Lower lobe of right lung (tissue), 2 donors: ENCODE data around the gene MAD1L1. TPM values are rescaled to one million over a fixed set of nuclear protein-coding genes. Genes with fewer than 3 reads are reported as not detected.

ENCODE experiments used
- ATAC-seq, 2 donors: fragments of 200-7000 bp; cut with Tn5 transposase; one replicate each; pipeline ENCODE4 v1.9.1; 2020 to 2022; ENCODE audit warnings: mild to moderate bottlenecking in 2 of 2, moderate library complexity in 2 of 2
- DNase-seq: peaks from one replicate; pipeline ENCODE4 v3.0.0-alpha.2; 2020
- H3K27ac ChIP-seq: fragments of 200-600 bp; one replicate; pipeline ENCODE4 v1.8.0; 2022
- H3K27me3 ChIP-seq: fragments of 200-600 bp; one replicate; pipeline ENCODE4 v1.8.0; 2022; ENCODE audit warnings: low read depth
- H3K36me3 ChIP-seq: fragments of 200-600 bp; one replicate; pipeline ENCODE4 v1.8.0; 2022; ENCODE audit warnings: mild to moderate bottlenecking
- H3K4me1 ChIP-seq: fragments of 200-600 bp; one replicate; pipeline ENCODE4 v1.8.0; 2022
- H3K4me3 ChIP-seq: fragments of 200-600 bp; one replicate; pipeline ENCODE4 v1.8.0; 2022; ENCODE audit warnings: mild to moderate bottlenecking
- H3K9me3 ChIP-seq: fragments of 200-600 bp; one replicate; pipeline ENCODE4 v1.8.0; 2022
- intact Hi-C: fragments of 100-400 bp; cut with DNase I; formaldehyde crosslinking; loops from one replicate; pipeline ENCODE4 v1.11.0; 2022
- total RNA-seq: library from RNA; stranded (reverse); fragmentation: NEBNext Ultra II Directional; extraction: Animal tissue kit (Norgen Biotek cat#: 25700); gene quantifications from one replicate; pipeline ENCODE4 v1.2.1, GENCODE V29; 2021
- TF ChIP-seq, protein P1 (sequence below): fragments of 200-600 bp; IDR thresholded peaks from one replicate; pipeline ENCODE4 v1.8.0; 2022; ENCODE audit warnings: antibody characterized with exemption, mild to moderate bottlenecking
- donor health status: DM: no; HTN: yes; CAD: no; lungs with severe emphysema.

Gene MAD1L1
- total RNA-seq, 1 donor from 2014 or later, result 44.5 TPM

DNA sequence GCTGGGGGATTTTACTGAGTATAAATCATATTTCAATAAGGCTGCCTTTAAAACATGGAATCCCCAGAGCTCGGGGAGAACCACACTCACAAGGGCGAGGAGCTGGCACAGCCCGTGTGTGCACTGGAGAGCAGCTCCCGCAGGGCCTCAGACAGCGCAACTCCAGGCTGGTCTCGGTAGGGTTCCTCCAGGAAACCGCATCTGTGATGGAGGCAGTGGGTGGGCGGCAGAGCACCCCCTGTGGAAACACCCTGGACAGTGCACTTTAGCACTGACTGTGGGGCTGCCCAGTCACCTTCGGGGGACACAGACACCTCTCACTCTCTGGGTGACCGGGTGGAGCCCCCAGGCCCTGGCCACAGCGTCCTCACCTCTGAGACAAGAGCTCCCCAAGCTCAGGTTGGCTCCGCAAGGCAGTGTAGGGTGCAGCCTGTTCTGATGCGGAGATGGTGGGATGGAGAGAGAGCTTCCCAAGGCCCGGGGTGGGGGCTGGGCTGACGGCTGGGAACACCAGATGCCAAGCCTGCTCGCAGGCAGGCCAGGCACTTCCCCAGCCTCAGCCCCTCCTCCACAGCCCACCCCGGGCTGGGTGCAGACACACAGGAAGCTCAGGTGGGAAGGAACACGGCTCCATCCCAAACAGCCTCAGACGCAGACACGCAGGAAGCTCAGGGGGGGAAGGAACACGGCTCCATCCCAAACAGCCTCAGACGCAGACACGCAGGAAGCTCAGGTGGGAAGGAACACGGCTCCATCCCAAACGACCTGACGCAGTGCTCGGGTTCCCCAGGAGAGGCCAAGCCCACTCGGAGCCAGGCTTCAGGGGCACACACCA is 224.4 kb downstream of the MAD1L1 start:
- peak in 1 of 2 donors; percentile 4 for ATAC-seq
- no peaks in the 10 kb centered on the region for H3K4me1 ChIP-seq
- peak; percentile 36 for DNase-seq

DNA sequence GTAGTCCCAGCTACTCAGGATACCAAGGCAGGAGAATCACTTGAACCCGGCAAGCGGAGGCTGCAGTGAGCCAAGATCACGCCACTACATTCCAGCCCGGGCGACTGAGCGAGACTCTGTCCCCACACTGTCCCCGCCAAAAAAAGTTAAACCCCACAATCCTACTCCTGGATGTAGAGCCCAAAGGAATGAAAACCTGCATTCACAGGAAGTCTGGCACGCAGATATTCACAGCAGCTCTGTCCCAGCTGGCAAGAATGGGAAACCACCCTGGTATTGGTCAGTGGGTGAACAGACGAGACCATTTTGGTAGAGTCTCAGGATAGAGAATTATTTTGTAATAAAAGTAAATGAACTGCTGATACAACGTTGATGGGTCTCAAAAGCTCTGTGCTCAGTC is 225.2 kb downstream of the MAD1L1 start:
- H3K9me3 ChIP-seq, result no peaks in the 10 kb centered on the region
- no peak overlapping the region for H3K27ac ChIP-seq
- no peaks in the 10 kb centered on the region for H3K27me3 ChIP-seq
- H3K4me3 ChIP-seq, result no peak overlapping the region
- no peaks in the 10 kb centered on the region for H3K4me1 ChIP-seq
- ATAC-seq, result no peak
- no peak for DNase-seq
- no peaks in the 10 kb centered on the region for H3K36me3 ChIP-seq
- TF ChIP-seq, protein P1, sequence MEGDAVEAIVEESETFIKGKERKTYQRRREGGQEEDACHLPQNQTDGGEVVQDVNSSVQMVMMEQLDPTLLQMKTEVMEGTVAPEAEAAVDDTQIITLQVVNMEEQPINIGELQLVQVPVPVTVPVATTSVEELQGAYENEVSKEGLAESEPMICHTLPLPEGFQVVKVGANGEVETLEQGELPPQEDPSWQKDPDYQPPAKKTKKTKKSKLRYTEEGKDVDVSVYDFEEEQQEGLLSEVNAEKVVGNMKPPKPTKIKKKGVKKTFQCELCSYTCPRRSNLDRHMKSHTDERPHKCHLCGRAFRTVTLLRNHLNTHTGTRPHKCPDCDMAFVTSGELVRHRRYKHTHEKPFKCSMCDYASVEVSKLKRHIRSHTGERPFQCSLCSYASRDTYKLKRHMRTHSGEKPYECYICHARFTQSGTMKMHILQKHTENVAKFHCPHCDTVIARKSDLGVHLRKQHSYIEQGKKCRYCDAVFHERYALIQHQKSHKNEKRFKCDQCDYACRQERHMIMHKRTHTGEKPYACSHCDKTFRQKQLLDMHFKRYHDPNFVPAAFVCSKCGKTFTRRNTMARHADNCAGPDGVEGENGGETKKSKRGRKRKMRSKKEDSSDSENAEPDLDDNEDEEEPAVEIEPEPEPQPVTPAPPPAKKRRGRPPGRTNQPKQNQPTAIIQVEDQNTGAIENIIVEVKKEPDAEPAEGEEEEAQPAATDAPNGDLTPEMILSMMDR, result no peak
- intact Hi-C loops, result no loop called here

More for the DNA sequence above, 224.4 kb downstream of the MAD1L1 start:
- Histone ChIP-seq H3K9me3 (no peaks in the 10 kb centered on the region), H3K27ac (no peak overlapping the region), H3K27me3 (no peaks in the 10 kb centered on the region), H3K4me3 (no peak overlapping the region), H3K36me3 (no peaks in the 10 kb centered on the region)
- intact Hi-C loops, result no loop called here
- TF ChIP-seq, protein P1, result no peak

DNA sequence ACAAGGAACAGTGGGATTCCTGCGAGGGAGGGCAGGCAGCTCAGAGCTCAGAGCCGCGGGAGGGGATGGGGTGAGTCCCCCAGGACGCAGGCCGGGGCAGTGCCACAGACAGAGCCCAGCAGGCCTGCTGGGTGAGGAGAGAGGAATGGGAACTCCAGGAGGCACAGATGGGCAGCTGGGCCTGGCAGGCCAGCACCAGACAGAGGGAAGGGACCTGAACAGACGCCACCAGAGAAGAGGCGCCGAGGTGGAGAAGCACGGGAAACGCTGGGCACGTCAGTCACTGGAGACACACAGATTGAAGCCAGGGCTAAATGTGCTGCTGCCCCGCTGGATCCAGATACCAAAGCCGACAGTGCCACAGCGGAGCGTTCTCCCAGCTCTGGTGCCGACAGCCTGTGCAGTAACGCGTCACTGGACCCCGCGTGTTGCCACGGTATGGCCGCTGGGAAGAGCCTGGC is 225.8 kb downstream of the MAD1L1 start:
- no peaks in the 10 kb centered on the region for H3K27me3 ChIP-seq
- intact Hi-C loops, result no loop called here
- no peaks in the 10 kb centered on the region for H3K4me1 ChIP-seq
- H3K9me3 ChIP-seq, result no peaks in the 10 kb centered on the region
- ATAC-seq (no peak), DNase-seq (peak; percentile 43)
- TF ChIP-seq, protein P1, result no peak
- H3K4me3 ChIP-seq, result no peak overlapping the region
- H3K27ac ChIP-seq, result no peak overlapping the region
- H3K36me3 ChIP-seq, result no peaks in the 10 kb centered on the region

DNA sequence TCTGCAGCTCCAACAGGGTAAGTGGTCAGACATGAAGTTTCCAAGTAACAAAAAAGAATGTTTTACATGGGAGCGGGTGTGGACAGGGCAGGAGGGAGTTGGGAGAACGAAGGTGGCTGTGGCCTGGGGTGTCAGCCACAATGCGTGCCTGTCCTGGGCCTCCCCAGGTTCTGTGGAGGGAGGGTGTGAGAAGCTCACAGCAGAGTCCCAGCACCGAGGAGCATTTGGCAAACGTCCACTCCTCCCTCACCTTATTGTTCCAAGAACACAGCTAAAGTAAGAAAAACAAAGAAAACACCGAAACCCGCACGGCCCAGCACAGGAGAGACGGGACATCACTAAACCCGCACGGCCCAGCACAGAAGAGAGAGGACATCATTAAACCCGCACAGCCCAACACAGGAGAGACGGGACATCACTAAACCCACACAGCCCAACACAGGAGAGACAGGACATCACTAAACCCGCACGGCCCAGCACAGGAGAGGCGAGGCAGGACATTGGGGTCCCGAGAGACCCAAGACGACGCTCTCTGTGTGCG is 226.4 kb downstream of the MAD1L1 start:
- Histone ChIP-seq H3K27ac (no peak overlapping the region), H3K4me1 (no peaks in the 10 kb centered on the region), H3K4me3 (no peak overlapping the region), H3K9me3 (no peaks in the 10 kb centered on the region), H3K27me3 (no peaks in the 10 kb centered on the region), H3K36me3 (no peaks in the 10 kb centered on the region)
- intact Hi-C loops, result no loop called here
- DNase-seq (no peak), ATAC-seq (no peak)
- TF ChIP-seq, protein P1, result no peak

DNA sequence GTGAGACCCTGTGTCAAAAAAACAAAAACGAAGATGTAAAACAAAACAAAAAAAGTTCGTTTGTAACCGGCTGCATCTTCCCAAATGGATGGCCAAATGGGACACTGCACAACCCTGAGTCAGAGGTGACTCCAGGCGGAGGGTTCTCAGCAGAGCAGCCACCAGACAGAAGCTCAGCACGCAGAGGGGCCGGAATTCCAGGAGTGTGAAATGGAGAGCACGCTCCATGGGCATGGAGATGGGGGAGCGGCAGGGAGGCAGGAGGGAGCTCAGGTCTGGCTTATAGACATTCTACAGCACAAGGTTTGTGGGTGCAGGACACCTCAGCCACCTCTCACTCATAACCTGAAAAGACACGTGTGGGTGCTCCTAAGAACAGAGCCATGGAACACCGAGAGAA is 227.0 kb downstream of the MAD1L1 start:
- TF ChIP-seq, protein P1, result no peak
- peak; percentile 20 for DNase-seq

More for the DNA sequence above, 227.0 kb downstream of the MAD1L1 start:
- Histone ChIP-seq H3K27me3 (no peaks in the 10 kb centered on the region), H3K9me3 (no peaks in the 10 kb centered on the region), H3K4me3 (no peak overlapping the region), H3K36me3 (no peaks in the 10 kb centered on the region), H3K27ac (no peak overlapping the region), H3K4me1 (no peaks in the 10 kb centered on the region)
- no peak for ATAC-seq
- intact Hi-C loops, result no loop called here
